Body of pancreas (tissue), 4 donors: ENCODE results near the gene GALNT9. TPM values are rescaled to one million over a fixed set of nuclear protein-coding genes. Genes with fewer than 3 reads are reported as not detected.
A peak's percentile ranks its signal among the peaks of the same experiment; 100 is the strongest.

Experiments
- ATAC-seq: fragments of 150-250 bp; one replicate; pipeline ENCODE4 v1.9.1; 2016
- DNase-seq, 4 donors: peaks; one replicate each; pipeline ENCODE4 v3.0.0-alpha.2; 2019
- H3K27ac ChIP-seq, 4 donors: fragments of 200-600 bp; sonication (generic); 1 replicate in 3 of 4; 2 replicates in 1 of 4; pipeline versions ENCODE4 v1.5.1 to v1.6.1; 2016 to 2019; ENCODE audit warnings: mild to moderate bottlenecking in 1 of 4, mixed read lengths in 1 of 4, moderate library complexity in 1 of 4
- H3K27me3 ChIP-seq, 2 donors: fragments of 200-600 bp; sonication (generic); one replicate each; pipeline ENCODE4 v1.6.0; 2016; ENCODE audit warnings: mild to moderate bottlenecking in 1 of 2
- H3K36me3 ChIP-seq, 2 donors: fragments of 200-600 bp; sonication (generic); replicated peaks in 1 of 2; 2 replicates each; pipeline ENCODE4 v1.5.1; 2016; ENCODE audit warnings: low read depth in 2 of 2; ENCODE audit not compliant: insufficient read depth in 1 of 2
- H3K4me1 ChIP-seq: fragments of 200-600 bp; sonication (generic); one replicate; pipeline ENCODE4 v1.6.0; 2016
- H3K4me3 ChIP-seq, 2 donors: fragments of 200-600 bp; sonication (generic); 1 replicate in 1 of 2; 2 replicates in 1 of 2; pipeline ENCODE4 v1.5.1; 2016 to 2019
- H3K9me3 ChIP-seq, 3 donors: fragments of 200-600 bp; sonication (generic); 1 replicate in 2 of 3; 2 replicates in 1 of 3; pipeline ENCODE4 v1.5.1; 2016
- CTCF ChIP-seq, 7 experiments: fragments of 450-650 bp in 4 of 7; fragments of 200-600 bp in 3 of 7; sonication (generic) in 3 of 7; IDR thresholded peaks; one replicate each; pipeline ENCODE4 v1.5.1; 2016 to 2019; ENCODE audit warnings: antibody characterized with exemption in 7 of 7
- POLR2A ChIP-seq, 3 donors: fragments of 450-650 bp; IDR thresholded peaks; one replicate each; pipeline ENCODE4 v1.6.1; 2016; ENCODE audit warnings: antibody characterized with exemption in 3 of 3, mild to moderate bottlenecking in 2 of 3
- WGBS, 2 donors: methylation state at CpG; one replicate each; pipeline ENCODE4 v1.1.5; 2017; 5-methylcytosine and 5-hydroxymethylcytosine counted together
- intact Hi-C: fragments of 100-400 bp; cut with DNase I; formaldehyde crosslinking; loops from one replicate; pipeline ENCODE4 v1.15.1; 2023
- small RNA-seq: library from RNA; depleted of rRNA; stranded (forward); fragments of <200 nt; gene quantifications from one replicate; pipeline ENCODE3, GENCODE V24; 2016
- total RNA-seq, 2 donors: library from RNA; depleted of rRNA; stranded (reverse); fragments of >200 nt; gene quantifications; one replicate each; pipeline ENCODE4 v1.1.0, GENCODE V29; 2016

GALNT9 gene
- total RNA-seq, 2 donors from 2014 or later, result not detected

- no peak for ATAC-seq
- TF ChIP-seq POLR2A (IDR thresholded peaks at IDR 0.05) (no peak), CTCF (IDR thresholded peaks at IDR 0.05) (no peak)
- peaks cover 0 to under 1% of the 10 kb centered on the region in 2 donors for H3K36me3 ChIP-seq
- H3K9me3 ChIP-seq, result no peaks in the 10 kb centered on the region
- no peak overlapping the region for H3K4me3 ChIP-seq
- peaks cover 19% of the 10 kb centered on the region for H3K4me1 ChIP-seq
- intact Hi-C loops, result no loop called here
- no peak overlapping the region for H3K27ac ChIP-seq
- peak in 1 of 4 donors; percentile 10 for DNase-seq
- no peaks in the 10 kb centered on the region for H3K27me3 ChIP-seq
- 78 to 87% methylated on average over 13 to 19 of the region's 19 CpGs for WGBS, 2 donors
These were observed 182.5 kb downstream of the GALNT9 start for GRCh38 chr12:132146772-132147422.

Small RNA genes within 50 kb of the gene (small RNA-seq; reads per million reads assigned to genes)
- not detected for gene AC138466.3

Other genes with a start within 250 kb of the GALNT9 start
- 10 to 100 TPM; 16.1 to 27.4 TPM for gene DDX51, start 185.3 kb downstream of the GALNT9 start, total RNA-seq
- 10 to 100 TPM; 10.9 to 18.1 TPM for gene NOC4L, start 185.1 kb downstream of the GALNT9 start, total RNA-seq
- gene FBRSL1, start 160.6 kb upstream of the GALNT9 start, total RNA-seq, result 10 to 100 TPM; 29.8 to 50.1 TPM